B cell (primary cell): ENCODE results near the gene ZNF776. TPM values are rescaled to one million over a fixed set of nuclear protein-coding genes. Genes with fewer than 3 reads are reported as not detected.
"Not testable (repeated sequence)": the region's sequence is repeated elsewhere in the genome, so short reads cannot be mapped to it uniquely, and the experiment has no call there.

Experiments
- ATAC-seq: fragments of 200-7000 bp; cut with Tn5 transposase; one replicate; pipeline ENCODE4 v1.10.0; 2021; ENCODE audit warnings: low read depth, mild to moderate bottlenecking, moderate number of reproducible peaks, moderate library complexity
- CTCF ChIA-PET: fragments of 350-600 bp; sonication (Branson Sonifier 250); formaldehyde crosslinking; loops from one replicate; lab custom pipeline; 2021; ENCODE audit warnings: antibody characterized with exemption, inconsistent platforms; lab: Charles Lee
- POLR2A ChIA-PET: fragments of 350-600 bp; sonication (Branson Sonifier 250); formaldehyde crosslinking; loops from one replicate; lab custom pipeline; 2021; ENCODE audit warnings: antibody characterized with exemption; lab: Charles Lee
- DNase-seq: peaks from one replicate; pipeline ENCODE4 v3.0.0; 2013
- H2AFZ ChIP-seq: 2 replicates; pipeline ENCODE4 v1.6.1; 2012; ENCODE audit warnings: mild to moderate bottlenecking, low read depth, low read length; ENCODE audit not compliant: insufficient read depth, poor library complexity, severe bottlenecking
- H3K27ac ChIP-seq, 2 donors: 1 replicate in 1 of 2; 2 replicates in 1 of 2; pipeline ENCODE4 v1.5.1; 2012 to 2013; ENCODE audit warnings: low read length in 2 of 2, mild to moderate bottlenecking in 2 of 2, moderate library complexity in 1 of 2
- H3K27me3 ChIP-seq, 4 experiments: fragments of 200-600 bp in 1 of 4; sonication (generic) in 1 of 4; replicated peaks in 1 of 4; 1 replicate in 2 of 4; 2 replicates in 2 of 4; pipeline versions ENCODE4 v1.6.1 to v1.7.0; 2013 to 2016; ENCODE audit warnings: low read length in 3 of 4, mild to moderate bottlenecking in 2 of 4, mixed read lengths in 1 of 4, moderate library complexity in 1 of 4; ENCODE audit not compliant: insufficient read depth in 4 of 4, control insufficient read depth in 3 of 4; ENCODE audit errors: control extremely low read depth in 1 of 4
- H3K36me3 ChIP-seq, 2 experiments: replicated peaks in 1 of 2; 1 replicate in 1 of 2; 2 replicates in 1 of 2; pipeline versions ENCODE4 v1.6.1 to v1.7.1; 2013; ENCODE audit warnings: low read length in 1 of 2; ENCODE audit not compliant: insufficient read depth in 2 of 2, control insufficient read depth in 1 of 2; ENCODE audit errors: control extremely low read depth in 1 of 2, extremely low read depth in 1 of 2
- H3K4me1 ChIP-seq, 2 donors: fragments of 200-600 bp in 1 of 2; sonication (generic) in 1 of 2; 1 replicate in 1 of 2; 2 replicates in 1 of 2; pipeline versions ENCODE4 v1.5.1 to v1.6.1; 2013 to 2017; ENCODE audit warnings: low read length in 2 of 2; ENCODE audit not compliant: control insufficient read depth in 2 of 2, insufficient read depth in 2 of 2
- H3K4me2 ChIP-seq: replicated peaks from 2 replicates; pipeline ENCODE3; 2012; ENCODE audit warnings: mild to moderate bottlenecking, low read depth, low read length; ENCODE audit not compliant: poor library complexity, severe bottlenecking
- H3K4me3 ChIP-seq, 5 experiments: fragments of 200-600 bp in 1 of 5; sonication (generic) in 1 of 5; 1 replicate in 3 of 5; 2 replicates in 2 of 5; pipeline versions ENCODE4 v1.5.1 to v1.7.0; 2011 to 2016; ENCODE audit warnings: low read length in 4 of 5, mild to moderate bottlenecking in 4 of 5, low read depth in 2 of 5, control low read depth in 1 of 5, moderate library complexity in 1 of 5; ENCODE audit not compliant: insufficient read depth in 1 of 5; ENCODE audit errors: control extremely low read depth in 1 of 5, extremely low read depth in 1 of 5
- H3K79me2 ChIP-seq: fragments of 200-600 bp; sonication (generic); one replicate; pipeline ENCODE4 v1.6.0; 2016; ENCODE audit warnings: low read length; ENCODE audit not compliant: control insufficient read depth, insufficient read depth
- H3K9ac ChIP-seq: fragments of 200-600 bp; sonication (generic); 2 replicates; pipeline ENCODE4 v1.6.1; 2017; ENCODE audit warnings: mild to moderate bottlenecking, low read length, moderate library complexity
- H3K9me3 ChIP-seq, 3 donors: one replicate each; pipeline versions ENCODE4 v1.6.1 to v1.7.1; 2013; ENCODE audit warnings: low read length in 2 of 3; ENCODE audit not compliant: control insufficient read depth in 2 of 3, insufficient read depth in 1 of 3; ENCODE audit errors: control extremely low read depth in 1 of 3
- H4K20me1 ChIP-seq: 2 replicates; pipeline ENCODE4 v1.6.0; 2012; ENCODE audit warnings: mild to moderate bottlenecking, low read length; ENCODE audit not compliant: insufficient read depth, control insufficient read depth, poor library complexity, severe bottlenecking
- H3K27ac Mint-ChIP-seq: one replicate; pipeline ENCODE4 v1.8.0; 2021; ENCODE audit warnings: mixed read lengths
- H3K27me3 Mint-ChIP-seq: one replicate; pipeline ENCODE4 v1.8.0; 2021; ENCODE audit warnings: mixed read lengths
- H3K4me1 Mint-ChIP-seq: one replicate; pipeline ENCODE4 v1.8.0; 2021; ENCODE audit warnings: mixed read lengths
- H3K4me3 Mint-ChIP-seq: one replicate; pipeline ENCODE4 v1.8.0; 2021; ENCODE audit warnings: mixed read lengths
- H3K9me3 Mint-ChIP-seq: one replicate; pipeline ENCODE4 v1.8.0; 2022; ENCODE audit warnings: mixed read lengths; ENCODE audit not compliant: insufficient read depth
- CTCF ChIP-seq: fragments of 200-600 bp; IDR thresholded peaks from one replicate; pipeline ENCODE4 v1.8.0; 2022; ENCODE audit warnings: antibody characterized with exemption, mild to moderate bottlenecking
- WGBS: methylation state at CpG from one replicate; pipeline ENCODE4 v1.1.5; 2013; ENCODE audit warnings: missing lambda C conversion rate; ENCODE audit not compliant: insufficient coverage; 5-methylcytosine and 5-hydroxymethylcytosine counted together
- intact Hi-C: fragments of 100-400 bp; cut with micrococcal nuclease; formaldehyde crosslinking; loops from one replicate; pipeline ENCODE4 v1.10.0; 2022
- polyA plus RNA-seq: library from polyadenylated mRNA; depleted of rRNA; stranded (reverse); fragments of >200 nt; gene quantifications from 2 replicates; pipeline ENCODE4 v1.2.3, GENCODE V29; 2012
- total RNA-seq, 2 donors: library from RNA; stranded (reverse); fragments of 120-200 nt in 1 of 2; gene quantifications; 1 replicate in 1 of 2; 2 replicates in 1 of 2; pipeline versions ENCODE4 v1.2.3 to v1.2.4, GENCODE V29; 2013 to 2022

Gene ZNF776
- total and polyA plus RNA-seq, 2 donors (not counting 1 experiment from before 2014, with no cell fraction given), result 15.6 to 47.5 TPM

- ATAC-seq, result peak; percentile 72
- H3K27ac ChIP-seq, H3K79me2 ChIP-seq, H4K20me1 ChIP-seq, H3K27ac Mint-ChIP-seq, H3K27me3 ChIP-seq, H3K4me1 Mint-ChIP-seq, H3K4me3 ChIP-seq, H3K4me2 ChIP-seq, H3K9ac ChIP-seq, H3K36me3 ChIP-seq, H3K27me3 Mint-ChIP-seq, H3K9me3 Mint-ChIP-seq, H3K9me3 ChIP-seq, H3K4me3 Mint-ChIP-seq, H3K4me1 ChIP-seq: not testable (repeated sequence)
- intact Hi-C loops, result loop anchor here (1.0 kb wide), 1 partner anchor 417 kb away; no protein-coding TSS in a partner anchor
- peak overlapping the region; percentile 34 for H2AFZ ChIP-seq
- DNase-seq, result peak; percentile 57
- 17% methylated on average over 3 of the region's 10 CpGs for WGBS
- CTCF ChIA-PET, result interaction anchor here (1.1 to 3.3 kb wide), 4 partner anchors 10 to 781 kb away, joined by 3 to 15 read pairs (median 8); partner anchors contain the start of gene ZNF671
- TF ChIP-seq CTCF, result peak; percentile 71
- POLR2A ChIA-PET, result interaction anchor here (1.0 kb wide), 1 partner anchor 8 kb away, joined by 3 read pairs; the partner anchor contains the start of gene ZNF776
Measured at GRCh38 chr19:57738320-57738719, 8.3 kb upstream of the ZNF776 start.

- not testable (repeated sequence) for H3K27ac Mint-ChIP-seq, ATAC-seq
- CTCF ChIA-PET, result interaction anchor here (1.2 to 3.3 kb wide), 3 partner anchors 11 to 780 kb away, joined by 3 to 15 read pairs (median 14); partner anchors contain the start of gene ZNF671
Measured at GRCh38 chr19:57738770-57739169, 7.8 kb upstream of the ZNF776 start.

More at GRCh38 chr19:57738770-57739169, 7.8 kb upstream of the ZNF776 start:
- H3K4me3 Mint-ChIP-seq, H3K4me1 Mint-ChIP-seq, H3K79me2 ChIP-seq, POLR2A ChIA-PET, H3K27me3 ChIP-seq, DNase-seq, H3K9me3 ChIP-seq, H3K9me3 Mint-ChIP-seq, H3K9ac ChIP-seq, H3K36me3 ChIP-seq, H3K27me3 Mint-ChIP-seq, H3K27ac ChIP-seq, H3K4me1 ChIP-seq, H3K4me2 ChIP-seq, H4K20me1 ChIP-seq, H3K4me3 ChIP-seq: not testable (repeated sequence)
- H2AFZ ChIP-seq, result peak overlapping the region; percentile 34
- WGBS, result 94% methylated on average over 7 of the region's 7 CpGs
- intact Hi-C loops, result loop anchor here (1.0 kb wide), 1 partner anchor 417 kb away; no protein-coding TSS in a partner anchor
